COLO829 (cell line): ENCODE measurements around the gene LMF2.

Experiments
- DNase-seq: peaks from one replicate; pipeline ENCODE4 v3.0.0; 2012; ENCODE audit warnings: low spot score

The LMF2 gene

DNA sequence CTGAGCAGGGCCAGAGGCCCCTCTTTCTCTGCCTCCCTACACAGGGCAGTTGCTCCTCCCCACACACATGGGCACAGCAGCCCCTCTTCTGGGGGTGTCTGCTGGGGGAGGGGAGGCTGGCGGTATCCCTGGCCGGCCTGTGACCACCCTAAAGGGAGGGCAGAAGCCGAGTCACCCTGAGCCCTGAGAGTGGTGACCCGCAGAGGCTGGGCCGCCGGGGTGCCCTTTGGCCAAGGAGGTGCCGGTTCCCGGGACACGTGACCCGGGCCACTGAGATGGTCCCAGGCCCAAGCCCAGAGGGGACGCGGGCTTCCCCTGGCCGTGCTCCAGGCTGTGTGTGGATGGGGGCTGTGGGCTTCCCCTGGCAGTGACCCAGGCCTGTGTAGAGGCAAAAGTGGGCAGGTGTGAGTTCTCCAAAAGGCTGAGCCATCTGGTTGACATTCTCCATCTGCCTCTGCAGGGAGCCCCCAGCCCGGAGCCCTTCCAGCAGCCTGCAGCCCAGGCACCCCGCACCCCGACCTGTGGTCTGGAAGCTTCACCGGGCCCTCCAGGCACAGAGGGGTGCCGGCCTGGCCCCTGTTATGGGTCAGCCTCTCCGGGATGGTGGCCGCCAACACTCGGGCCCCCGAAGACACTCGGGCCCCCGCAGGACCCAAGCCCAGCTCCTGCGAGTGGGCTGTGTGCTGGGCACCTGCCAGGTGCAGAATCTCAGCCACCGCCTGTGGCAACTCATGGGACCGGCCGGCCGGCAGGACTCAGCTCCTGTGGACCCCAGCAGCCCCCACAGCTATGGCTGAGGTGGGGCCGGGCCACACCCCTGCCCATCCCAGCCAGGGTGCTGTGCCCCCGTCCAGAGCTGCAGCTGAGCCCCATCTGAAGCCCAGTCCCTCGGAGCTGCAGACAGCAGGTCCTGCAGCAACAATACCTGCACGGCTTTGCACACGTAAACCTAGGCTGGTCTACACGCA, 25.1 kb downstream of the LMF2 start:
- DNase-seq: no peak

DNA sequence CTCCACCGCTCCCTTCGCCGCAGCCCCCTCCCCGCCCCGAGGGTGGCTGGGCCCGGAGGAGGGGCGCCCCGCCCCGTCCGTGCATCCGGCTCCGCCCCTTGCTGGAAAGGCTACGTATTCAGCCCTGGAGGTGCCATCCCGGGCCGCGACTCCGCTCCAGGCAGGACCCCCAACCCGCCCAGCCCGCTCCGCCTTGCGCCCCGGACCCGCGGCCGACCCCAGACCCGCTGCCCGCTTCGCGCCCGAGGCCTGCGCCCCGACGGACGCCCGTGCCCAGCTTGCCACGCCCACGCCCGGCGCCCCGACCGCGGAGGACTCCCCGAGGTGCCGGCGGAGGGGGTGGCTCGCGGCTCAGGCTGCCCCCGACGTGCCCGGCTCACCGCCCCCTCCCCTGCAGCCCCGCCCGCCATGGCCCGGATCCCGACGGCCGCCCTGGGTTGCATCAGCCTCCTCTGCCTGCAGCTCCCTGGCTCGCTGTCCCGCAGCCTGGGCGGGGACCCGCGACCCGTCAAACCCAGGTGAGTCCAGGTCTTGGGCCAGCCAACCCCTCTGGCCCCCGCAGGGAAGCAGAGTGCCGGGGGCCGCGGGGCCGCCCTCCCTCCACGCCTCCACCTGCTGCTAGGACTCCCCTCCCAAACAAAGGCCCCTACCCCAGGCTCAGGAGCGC, 25.9 kb downstream of the LMF2 start, which contains the start of gene ADM2:
TSS of gene ADM2 (plus strand) at position 104 of the 667 bp plus-strand sequence. CDS start at position 409, 305 bp downstream.
- DNase-seq: no peak

DNA sequence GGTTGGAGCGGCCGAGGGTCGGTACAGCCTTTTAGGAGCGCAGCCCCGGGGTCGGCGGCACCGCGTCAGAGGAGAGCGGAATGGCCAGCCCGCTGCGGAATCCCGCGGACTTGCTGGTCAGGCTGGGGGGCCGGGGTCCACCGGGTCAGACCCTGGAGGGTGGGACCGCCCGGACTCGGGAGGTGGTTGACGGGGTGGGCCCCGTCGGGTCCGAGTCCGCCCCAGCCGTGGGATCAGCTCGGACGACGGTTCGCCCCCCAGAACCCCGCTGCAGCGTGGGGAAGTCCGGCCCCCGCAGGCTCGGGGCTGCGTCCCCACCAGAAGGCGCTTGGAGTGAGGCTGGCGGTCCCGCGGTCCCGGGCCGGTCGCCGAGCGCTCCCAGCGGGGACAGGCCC, 26.5 kb downstream of the LMF2 start:
- DNase-seq: no peak

DNA sequence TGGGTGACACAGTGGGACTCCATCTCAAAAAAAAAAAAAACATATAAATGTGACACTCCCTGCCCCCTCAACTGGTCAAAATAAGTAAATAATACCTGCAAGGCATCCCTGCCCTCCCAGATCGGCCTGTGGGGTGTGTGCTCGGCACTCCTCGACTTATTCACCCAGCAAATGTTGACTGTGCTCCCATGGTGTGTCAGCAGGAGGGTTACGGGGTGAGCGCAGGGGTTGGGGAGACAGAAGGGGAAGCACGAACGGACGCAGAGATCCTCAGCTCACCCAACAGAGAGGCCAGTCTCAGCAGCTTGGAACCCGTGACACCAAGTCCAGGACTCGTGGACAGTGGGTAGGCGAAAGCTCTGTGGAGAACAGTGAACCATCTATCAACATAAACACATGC, 27.8 kb downstream of the LMF2 start:
- DNase-seq: no peak

DNA sequence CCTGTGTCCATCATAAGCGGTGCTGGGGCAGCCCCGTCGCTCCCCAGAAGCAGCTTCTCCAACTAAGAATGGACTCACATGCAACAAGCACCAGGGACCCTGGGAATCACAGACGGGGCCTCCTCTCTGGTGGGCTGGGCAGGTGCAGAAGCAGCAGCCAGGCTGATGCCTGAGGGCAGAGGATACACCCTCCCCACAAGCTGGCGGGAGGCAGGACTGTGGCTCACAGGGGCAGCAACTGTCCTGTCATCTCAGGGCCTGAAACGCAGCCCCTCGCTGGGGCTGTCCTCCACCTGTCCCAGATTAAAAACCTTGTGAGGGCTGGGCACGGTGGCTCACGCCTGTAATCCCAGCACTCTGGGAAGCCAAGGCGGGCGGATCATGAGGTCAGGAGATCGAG, 29.6 kb downstream of the LMF2 start:
- no peak for DNase-seq

DNA sequence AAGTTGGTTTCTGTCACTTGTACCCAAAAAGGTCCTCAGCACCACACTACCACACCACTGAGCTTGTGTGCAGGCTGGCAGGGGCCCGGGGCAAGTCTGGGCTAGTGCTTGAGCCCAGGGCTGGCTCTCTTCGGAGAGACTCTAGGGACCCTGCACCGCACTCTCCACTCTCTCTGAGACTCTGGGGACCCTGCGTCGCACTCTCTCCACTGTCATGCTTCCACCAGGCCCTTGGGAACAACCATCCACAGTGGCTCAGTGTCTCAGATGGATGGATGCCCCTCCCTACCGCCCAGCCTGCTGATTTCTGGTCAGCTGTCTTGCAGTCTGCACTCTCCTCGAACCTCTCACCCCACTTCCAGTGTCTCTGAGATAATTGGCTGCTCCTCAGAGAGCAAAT, 30.6 kb downstream of the LMF2 start:
- no peak for DNase-seq

DNA sequence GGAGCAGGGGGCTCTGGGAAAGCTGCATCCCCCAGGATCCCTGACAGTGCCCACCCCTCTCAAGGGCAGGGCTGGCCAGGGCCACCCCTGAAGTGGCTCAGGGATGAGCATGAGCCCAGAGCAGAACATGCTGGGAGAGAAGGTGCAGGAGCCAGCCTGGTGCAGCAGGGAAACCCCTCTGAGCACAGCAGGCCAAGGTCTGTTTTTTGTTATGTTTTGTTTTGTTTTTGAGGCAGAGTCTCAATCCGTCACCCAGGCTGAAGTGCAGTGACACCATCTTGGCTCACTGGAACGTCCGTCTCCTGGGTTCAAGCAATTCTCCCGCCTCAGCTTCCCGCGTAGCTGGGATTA, 31.9 kb downstream of the LMF2 start:
- DNase-seq: no peak

DNA sequence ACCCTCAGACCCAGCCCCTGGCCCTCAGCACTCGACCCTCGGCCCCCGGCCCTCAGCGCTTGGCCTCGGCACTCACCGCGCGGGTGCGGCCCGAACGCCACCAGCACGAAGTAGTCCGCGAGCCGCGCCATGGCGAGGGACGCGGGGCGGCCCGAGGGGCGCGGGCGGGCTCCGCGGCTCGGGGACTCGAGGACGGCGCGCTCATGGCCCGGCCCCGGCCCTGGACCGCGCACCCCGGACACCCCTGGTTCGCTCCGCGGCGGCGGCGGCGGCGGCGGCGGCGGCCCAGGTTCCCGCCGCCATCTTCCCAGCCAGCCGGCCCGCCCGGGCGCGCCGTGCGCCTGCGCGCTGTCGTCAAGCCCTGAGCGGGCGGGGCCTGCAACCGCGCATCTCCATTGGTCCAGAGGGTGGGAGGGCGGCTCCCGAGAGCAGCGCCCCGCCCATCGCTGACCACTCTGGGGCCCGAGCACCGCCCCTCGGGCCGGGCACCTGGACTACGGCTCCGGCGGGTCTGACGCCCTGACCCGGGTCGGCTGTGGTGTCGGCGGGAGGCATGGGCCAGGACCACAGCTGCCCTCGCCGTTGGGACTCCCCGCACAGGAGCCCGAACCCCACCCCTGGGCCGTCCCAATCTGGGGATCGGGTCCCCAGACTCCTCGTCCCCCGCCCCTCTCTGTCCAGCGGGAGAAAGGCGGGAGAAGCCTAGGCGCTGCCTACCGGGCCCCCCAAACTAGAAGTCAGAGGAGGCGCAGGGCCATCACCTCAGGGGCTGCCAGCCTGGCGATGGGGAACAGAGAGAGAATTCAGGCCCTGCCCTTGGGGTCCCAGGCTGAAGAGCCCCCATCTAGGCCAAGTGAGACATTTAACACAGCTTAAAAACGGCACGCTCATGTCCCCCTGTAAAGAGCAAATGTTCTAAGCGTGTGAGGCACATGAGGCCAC, 32.5 kb downstream of the LMF2 start, which contains the start of gene SBF1:
TSS of gene SBF1 (minus strand) at position 326 of the 942 bp plus-strand sequence. CDS start at position 131, 195 bp downstream.
- DNase-seq: peak; percentile 98

DNA sequence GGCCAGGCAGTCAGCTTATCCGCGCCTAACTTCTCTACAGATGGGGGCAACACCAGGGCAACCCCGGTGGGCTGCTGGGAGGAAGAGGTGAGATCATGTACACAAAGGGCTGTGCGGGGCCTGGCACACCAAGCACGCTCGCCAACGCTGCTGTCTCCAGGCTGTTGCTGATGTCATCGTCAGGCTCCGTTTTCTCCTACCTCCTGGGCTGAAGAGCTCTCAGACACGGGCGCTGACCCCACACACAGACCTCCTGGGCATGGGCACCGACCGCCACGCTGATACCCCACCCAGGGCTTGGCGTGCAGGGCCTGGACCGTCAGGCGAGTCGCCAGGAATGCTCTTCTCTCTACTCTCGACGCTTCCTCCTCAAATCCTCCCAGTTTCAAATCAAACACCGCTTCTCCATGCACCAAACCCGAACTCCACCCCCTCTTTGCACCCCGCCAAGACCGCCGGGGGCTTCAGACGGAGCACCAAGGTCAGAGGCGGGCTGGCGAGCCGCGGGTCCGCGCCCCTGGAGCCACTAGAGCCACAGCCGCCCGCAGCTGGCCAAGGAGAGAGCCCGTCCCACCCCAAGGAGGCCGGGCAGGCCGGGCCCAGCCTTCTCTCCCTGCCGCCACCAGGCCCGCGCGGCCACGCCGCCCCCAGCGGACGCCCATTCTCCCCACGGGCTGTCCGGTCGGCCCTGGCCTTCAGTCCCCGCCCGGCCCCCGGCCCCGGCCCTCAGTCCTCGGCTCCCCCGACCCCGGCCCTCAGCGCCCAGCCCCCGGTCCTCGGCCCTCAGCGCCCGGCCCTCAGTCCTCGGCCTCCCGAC, 33.4 kb downstream of the LMF2 start:
- DNase-seq: no peak

DNA sequence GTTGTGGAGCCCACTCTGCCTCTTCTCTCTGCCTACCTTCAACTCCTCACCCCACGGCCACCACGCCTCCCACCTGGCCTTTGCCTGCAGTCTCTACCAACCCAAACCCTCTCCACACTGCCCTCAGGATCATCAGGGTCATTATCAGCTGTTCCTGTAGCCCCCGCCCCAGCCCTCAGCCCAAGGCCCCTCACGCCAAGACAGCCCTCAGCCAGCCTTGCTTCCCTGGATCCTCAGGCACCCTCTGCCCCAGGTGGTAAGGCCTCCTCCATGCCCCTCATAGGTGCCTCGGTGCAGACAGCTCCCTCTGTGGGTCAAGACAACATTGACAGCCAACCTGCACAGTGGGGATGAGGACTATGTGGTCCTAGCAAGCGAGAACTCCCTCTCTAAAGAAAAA, 34.4 kb downstream of the LMF2 start:
- DNase-seq: peak; percentile 32

DNA sequence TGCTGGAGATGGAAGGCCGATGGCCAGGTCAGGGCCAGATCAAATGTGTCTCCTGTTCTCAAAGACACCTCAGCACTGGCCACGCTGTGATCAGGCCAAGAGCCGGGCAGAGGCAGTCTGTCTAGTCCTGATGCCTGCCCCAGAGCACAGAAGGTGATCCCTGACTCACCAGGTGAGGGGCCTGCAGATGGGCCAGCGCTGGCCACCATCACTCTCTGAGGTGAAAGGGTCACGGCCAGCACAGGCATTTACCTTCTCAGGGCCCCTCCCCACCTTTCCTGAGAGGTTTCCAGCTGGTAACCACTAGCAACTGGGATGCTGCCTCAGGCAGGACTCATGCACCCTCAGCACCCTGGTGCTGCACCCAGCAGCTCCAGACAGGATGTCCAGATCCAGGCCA, 35.5 kb downstream of the LMF2 start:
- no peak for DNase-seq

DNA sequence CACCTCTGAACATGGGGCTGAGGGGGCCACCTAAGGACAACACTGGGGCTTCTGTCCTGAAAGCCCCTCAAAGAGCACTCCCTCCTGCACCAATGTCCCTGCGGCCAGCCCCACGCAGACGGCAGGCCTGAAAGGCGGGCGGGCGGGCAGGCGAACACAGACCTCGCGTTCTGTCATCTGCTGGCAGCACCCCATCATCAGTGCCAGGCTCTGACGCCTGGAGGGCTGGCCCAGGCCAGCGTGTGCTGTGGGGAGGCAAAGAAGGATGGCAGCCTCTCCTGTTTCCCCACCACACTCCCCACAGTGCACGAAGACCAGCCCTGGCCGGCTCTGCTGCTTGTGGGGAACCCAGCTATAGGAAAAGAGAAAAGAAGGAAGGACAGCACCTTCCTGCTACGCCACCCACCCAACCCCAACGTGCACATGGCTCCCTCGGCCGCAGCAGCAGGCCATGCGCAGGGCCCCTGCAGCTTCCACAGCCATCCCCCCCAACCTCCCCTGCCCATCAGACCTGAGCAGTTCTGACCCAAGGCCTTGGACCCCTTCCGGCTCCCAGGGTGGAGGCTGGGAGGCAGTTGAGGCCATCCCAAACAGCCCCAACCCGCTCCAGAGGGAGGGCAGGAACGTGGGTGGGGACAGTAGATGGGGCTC, 36.2 kb downstream of the LMF2 start:
- no peak for DNase-seq

DNA sequence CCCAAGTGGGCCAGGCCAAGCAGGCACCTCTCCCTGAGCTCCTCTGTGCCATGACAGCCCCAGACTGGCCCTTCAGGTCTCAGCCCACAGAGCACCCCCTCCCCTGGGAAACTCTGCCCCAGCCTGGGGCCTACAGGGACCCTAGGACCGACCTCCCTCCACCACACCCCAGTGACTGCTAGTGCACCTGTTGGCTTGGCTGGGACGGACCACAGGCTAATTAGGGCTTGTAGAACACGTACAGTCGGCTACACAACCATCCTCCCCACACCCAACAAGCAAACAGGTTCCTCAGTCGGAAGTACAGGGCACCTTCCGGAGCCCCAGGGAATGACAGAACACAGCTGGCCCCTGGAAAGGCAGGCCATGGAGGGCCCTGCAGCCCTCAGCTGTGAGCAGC, 37.0 kb downstream of the LMF2 start:
- no peak for DNase-seq

DNA sequence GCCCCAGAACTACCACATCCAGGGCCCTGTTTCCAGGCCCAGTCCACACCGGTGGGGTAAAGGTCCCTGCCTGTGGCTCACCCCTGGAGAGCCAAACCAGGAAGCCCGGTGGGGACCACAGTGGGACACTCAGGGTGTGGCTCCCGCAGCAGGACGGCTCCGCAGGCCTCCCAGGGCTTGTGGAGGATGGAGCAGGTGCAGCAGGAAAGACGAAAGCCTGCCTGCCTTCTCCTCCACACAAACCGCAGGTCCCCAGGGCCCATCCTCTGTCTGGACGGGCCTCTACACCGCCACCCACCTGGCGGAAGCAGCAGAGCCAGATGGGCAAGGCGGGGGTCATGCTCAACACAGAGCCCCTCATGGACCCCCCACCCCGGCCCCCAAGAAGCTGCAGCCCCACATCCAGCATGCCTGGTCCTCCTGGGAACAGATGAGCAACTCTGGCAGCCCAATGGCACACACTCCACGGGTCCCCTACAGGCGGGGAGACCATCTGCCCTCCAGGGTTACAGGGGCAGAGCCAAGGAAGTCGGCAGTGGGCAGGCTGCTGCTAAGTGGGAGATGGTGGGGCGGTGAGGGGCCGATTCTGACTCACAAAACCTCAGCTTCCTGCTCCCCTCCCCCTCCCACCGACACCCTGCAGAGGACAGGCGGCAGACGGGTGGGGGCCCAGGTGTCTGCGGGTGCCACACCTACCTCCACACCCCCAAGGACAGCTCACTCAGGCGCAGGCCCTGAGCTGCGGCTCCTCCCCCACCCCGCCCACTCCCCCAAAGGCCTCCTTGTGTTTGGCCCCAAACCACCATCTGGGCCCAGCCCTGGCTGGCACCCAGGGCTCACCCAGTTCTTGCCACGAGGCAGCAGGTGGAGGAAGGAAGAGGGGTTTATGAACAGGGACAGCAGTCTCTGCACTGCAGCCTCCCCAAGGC, 37.9 kb downstream of the LMF2 start:
- DNase-seq: no peak

DNA sequence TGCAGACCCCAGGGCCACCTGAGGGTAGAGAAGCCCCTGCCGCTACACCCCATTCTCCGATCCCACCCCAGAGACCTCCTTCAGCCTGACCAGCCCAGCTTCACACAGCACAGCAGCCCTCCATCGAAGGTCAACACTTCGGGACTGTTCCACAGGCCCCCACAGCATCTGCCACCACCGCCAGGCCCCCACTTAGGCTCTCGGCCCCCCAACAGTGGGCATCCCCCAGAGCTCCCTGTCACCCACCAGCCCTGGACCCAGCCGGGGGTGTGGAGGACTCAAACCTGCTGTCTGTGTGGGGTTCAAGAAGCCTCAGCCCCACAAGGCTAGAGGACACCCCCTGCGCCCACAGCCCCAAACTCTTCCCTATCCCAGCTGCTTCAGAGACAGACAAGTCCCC, 38.9 kb downstream of the LMF2 start:
- no peak for DNase-seq

DNA sequence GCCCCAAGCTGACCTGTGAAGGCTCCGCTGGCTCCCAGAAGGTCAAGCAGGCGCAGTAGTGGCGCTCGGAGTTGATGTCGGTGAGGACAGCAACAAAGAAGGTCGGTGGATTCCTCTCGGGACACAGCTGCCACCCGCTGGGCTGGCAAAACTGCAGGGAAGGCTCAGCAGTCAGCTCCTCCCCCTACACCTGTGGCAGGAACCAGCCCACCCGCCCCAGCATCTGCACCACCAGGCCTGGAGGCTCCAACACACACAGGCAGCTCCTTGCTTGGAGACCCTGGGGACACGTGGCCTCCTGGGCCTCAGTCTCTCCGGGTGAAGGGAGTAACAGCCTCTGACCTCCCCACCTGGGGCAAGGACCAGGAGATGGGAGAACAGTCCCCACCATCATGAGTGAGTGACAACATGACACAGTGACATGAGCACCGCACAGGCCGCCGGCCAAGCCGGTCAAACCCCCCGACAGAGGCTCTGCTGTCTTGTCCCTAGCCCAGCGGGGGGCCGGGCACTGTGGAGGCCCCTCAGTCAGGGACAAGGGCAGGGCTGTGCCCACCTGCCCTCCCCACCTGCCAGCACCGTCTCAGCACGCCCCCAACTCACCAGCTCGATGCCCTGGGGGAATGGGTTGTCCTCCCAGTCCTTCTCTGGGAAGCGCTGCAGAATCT, 39.6 kb downstream of the LMF2 start:
- DNase-seq: no peak

DNA sequence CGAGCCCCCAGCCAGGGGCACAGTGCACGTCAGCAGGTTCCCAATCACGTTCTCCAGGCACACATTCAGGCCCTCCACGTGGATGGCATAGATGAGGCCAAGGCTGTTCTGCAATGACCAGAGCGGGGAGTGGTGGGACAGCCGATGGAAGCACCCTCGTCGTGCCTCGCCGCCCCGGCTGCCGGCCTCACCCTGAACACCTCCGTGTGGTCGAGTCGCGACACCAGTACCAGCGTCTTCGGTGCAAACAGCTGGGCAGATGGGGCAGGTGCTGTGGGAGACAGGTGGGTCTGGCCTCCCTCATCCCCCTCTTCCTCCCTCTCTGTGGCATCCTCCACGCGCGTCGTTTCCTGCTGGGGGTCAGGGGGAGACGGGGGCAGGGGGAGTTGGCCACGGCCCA, 40.2 kb downstream of the LMF2 start:
- DNase-seq: no peak

DNA sequence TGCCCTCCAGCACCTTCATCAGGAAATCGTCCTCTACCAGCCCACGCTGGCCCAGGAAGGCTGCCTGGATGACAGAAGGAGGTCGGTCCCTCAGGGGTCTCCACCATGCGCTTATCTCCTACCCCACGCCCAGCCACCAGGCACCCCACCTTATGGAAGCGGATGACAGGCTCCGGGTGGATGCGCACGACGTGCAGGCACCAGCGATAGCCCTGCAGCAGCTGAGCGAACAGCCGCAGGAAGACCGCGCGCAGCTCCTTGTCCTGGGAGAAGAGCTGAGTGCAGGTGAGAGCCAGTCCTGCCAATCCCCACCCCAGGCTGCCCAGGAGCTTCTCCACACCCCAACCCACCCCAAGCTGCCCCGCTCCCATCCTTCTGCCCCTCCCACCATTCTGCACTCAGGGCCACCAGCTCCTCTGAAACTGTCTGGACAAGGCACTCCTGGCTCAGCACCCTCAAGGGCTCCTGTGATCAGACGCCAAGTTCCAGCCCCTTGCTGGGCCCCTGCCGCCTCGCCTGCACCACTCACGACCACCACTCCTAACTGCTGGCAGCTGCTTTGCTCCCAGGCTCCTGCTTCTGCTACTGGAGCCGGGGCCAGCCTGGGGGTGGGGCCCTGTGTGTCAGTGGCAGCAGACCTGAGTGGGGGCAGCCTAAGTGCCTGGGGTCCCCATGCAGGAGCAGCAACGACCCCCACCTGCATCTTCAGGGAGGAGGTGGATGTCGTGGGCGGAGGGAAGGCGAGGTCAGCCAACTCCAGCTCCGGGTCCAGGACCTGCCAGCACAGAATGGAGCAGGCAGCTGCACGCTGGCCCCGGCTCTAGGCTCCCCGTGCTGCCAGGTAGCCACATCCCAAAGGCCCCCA, 42.2 kb downstream of the LMF2 start:
- no peak for DNase-seq
